Measurements from ENCODE around the gene PNKD.

PNKD gene

DNA sequence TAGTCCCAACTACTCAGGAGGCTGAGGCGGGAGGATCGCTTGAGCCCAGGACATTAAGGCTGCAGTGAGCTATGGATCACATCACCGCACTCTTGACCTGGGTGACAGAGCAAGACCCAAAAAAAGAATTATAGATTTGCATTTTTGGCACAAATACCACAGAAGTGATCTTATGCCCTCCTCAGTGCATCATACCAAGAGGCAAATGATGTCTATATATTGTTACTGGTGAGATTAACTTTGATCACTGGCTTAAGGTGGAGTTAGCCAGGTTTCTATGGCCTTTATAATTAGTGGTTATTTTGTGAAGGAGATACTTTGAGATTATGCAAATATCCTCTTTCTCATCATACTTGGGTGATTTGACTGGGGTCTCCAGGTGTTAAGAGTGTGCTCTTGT, 64.2 kb downstream of the PNKD start:
- peaks cover 1% of the 10 kb centered on the region for H3K79me1 ChIP-seq (ENCODE audit: low read depth, low read length)
- H2BK5ac ChIP-seq (ENCODE audit: low read length), result no peak overlapping the region
- H3K4me2 ChIP-seq (ENCODE audit: insufficient read depth, low read length, poor library complexity, severe bottlenecking), result no peak overlapping the region
- WGBS, 2 donors (ENCODE audit: extremely low coverage in 2 of 2, insufficient read length in 2 of 2, insufficient replicate concordance in 1 of 2), result no CpG with 5 or more reads among the region's 3 CpGs
- no peak overlapping the region for H2BK12ac ChIP-seq (ENCODE audit: low read length)
- H3K14ac ChIP-seq (ENCODE audit: low read length), result no peak overlapping the region
- H3K4me3 ChIP-seq (ENCODE audit: low read length in 2 of 2), result no peak overlapping the region
- H2BK120ac ChIP-seq (ENCODE audit: low read depth, low read length), result no peak overlapping the region
- H3K27ac ChIP-seq (replicated peaks; ENCODE audit: low read length), result no peak overlapping the region
- no peak overlapping the region for H3K4ac ChIP-seq (ENCODE audit: low read length)
- H3K36me3 ChIP-seq (replicated peaks in 1 of 2; ENCODE audit: control insufficient read depth in 2 of 2, insufficient read depth in 2 of 2, low read length in 2 of 2), result no peaks in the 10 kb centered on the region
- no peak overlapping the region for H3K23ac ChIP-seq (ENCODE audit: low read depth, low read length, poor library complexity)
- H3K9ac ChIP-seq (ENCODE audit: low read depth, low read length, poor library complexity), result no peak overlapping the region
- no peak overlapping the region for H4K91ac ChIP-seq (ENCODE audit: low read depth, low read length, poor library complexity)
- peaks cover 0 to 31% (median 0%) of the 10 kb centered on the region in 3 experiments for H3K27me3 ChIP-seq (ENCODE audit: control insufficient read depth in 3 of 3, insufficient read depth in 3 of 3, low read depth in 1 of 3, low read length in 3 of 3)
- H4K8ac ChIP-seq (ENCODE audit: low read depth, low read length), result no peak overlapping the region
- peaks cover 0 to 6% of the 10 kb centered on the region in 2 donors for H3K4me1 ChIP-seq (ENCODE audit: control insufficient read depth in 2 of 2, insufficient read depth in 1 of 2, low read depth in 1 of 2, low read length in 2 of 2)
- H2AK5ac ChIP-seq (ENCODE audit: low read depth, low read length), result no peak overlapping the region
- H2AFZ ChIP-seq (ENCODE audit: low read length), result no peak overlapping the region
- no peak overlapping the region for H3K18ac ChIP-seq (ENCODE audit: low read length)
- no peak overlapping the region for H2BK15ac ChIP-seq (ENCODE audit: low read length)
- no peak for DNase-seq (ENCODE audit: low spot score)
- no peaks in the 10 kb centered on the region for H3K9me3 ChIP-seq (replicated peaks in 1 of 2; ENCODE audit: control insufficient read depth in 2 of 2, insufficient read depth in 1 of 2, low read depth in 1 of 2, low read length in 2 of 2)

DNA sequence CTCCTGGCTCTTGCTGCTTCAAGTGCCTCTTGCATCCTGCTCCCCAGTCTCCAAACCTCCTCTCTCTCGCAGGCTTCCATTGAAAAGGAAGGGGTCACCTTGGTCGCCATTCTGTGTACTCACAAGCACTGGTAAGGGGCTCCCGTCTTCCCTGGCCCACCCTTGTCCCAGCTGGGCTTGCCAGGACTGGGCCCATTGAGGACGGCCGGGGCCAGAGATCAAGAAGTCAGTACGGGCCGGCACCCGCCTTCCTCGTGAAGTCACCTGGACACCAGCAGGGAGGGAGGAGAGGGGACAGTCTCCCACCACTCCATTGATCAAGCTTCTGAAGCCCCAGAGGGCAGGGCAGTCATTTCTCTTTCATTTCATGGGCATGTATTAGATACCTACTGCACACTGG, 70.3 kb downstream of the PNKD start:
- Histone ChIP-seq H2BK120ac (ENCODE audit: low read depth, low read length) (peak overlapping the region; percentile 82), H3K27me3 (ENCODE audit: control insufficient read depth in 3 of 3, insufficient read depth in 3 of 3, low read depth in 1 of 3, low read length in 3 of 3) (peaks cover 0 to 19% (median 0%) of the 10 kb centered on the region in 3 experiments), H3K9me3 (replicated peaks in 1 of 2; ENCODE audit: control insufficient read depth in 2 of 2, insufficient read depth in 1 of 2, low read depth in 1 of 2, low read length in 2 of 2) (no peaks in the 10 kb centered on the region), H3K18ac (ENCODE audit: low read length) (peak overlapping the region; percentile 77), H3K79me1 (ENCODE audit: low read depth, low read length) (peaks cover 1% of the 10 kb centered on the region), H2BK12ac (ENCODE audit: low read length) (no peak overlapping the region), H3K4me1 (ENCODE audit: control insufficient read depth in 2 of 2, insufficient read depth in 1 of 2, low read depth in 1 of 2, low read length in 2 of 2) (peaks cover 2 to 4% of the 10 kb centered on the region in 2 donors), H2AK5ac (ENCODE audit: low read depth, low read length) (peak overlapping the region; percentile 61), H3K14ac (ENCODE audit: low read length) (no peak overlapping the region), H3K4ac (ENCODE audit: low read length) (no peak overlapping the region), H4K8ac (ENCODE audit: low read depth, low read length) (no peak overlapping the region), H3K23ac (ENCODE audit: low read depth, low read length, poor library complexity) (no peak overlapping the region), H3K27ac (replicated peaks; ENCODE audit: low read length) (no peak overlapping the region), H3K9ac (ENCODE audit: low read depth, low read length, poor library complexity) (no peak overlapping the region), H3K36me3 (replicated peaks in 1 of 2; ENCODE audit: control insufficient read depth in 2 of 2, insufficient read depth in 2 of 2, low read length in 2 of 2) (peaks cover 0 to 2% of the 10 kb centered on the region in 2 donors), H3K4me3 (ENCODE audit: low read length in 2 of 2) (no peak overlapping the region), H2BK5ac (ENCODE audit: low read length) (peak overlapping the region; percentile 20), H3K4me2 (ENCODE audit: insufficient read depth, low read length, poor library complexity, severe bottlenecking) (no peak overlapping the region), H2AFZ (ENCODE audit: low read length) (no peak overlapping the region), H2BK15ac (ENCODE audit: low read length) (no peak overlapping the region), H4K91ac (ENCODE audit: low read depth, low read length, poor library complexity) (no peak overlapping the region)
- no peak for DNase-seq (ENCODE audit: low spot score)
- no CpG with 5 or more reads among the region's 9 CpGs for WGBS, 2 donors (ENCODE audit: extremely low coverage in 2 of 2, insufficient read length in 2 of 2, insufficient replicate concordance in 1 of 2)

DNA sequence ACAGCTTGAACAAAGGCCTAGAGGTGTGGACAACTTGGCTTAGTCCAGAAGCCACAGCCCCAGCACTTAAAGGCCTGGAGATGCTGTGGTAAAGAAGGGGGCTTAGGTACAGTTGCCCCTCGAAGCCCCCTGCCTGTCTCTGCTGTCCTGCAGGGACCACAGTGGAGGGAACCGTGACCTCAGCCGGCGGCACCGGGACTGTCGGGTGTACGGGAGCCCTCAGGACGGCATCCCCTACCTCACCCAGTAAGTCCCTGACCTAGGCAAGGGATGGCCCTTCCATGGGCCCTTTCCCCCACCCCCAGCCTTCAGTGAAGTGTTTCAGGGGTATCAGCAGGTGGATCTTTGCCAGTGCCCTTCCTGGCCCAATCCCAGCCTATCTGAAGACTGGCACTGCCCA, 71.1 kb downstream of the PNKD start:
- H3K18ac ChIP-seq (ENCODE audit: low read length), result peak overlapping the region; percentile 77
- no peak overlapping the region for H4K91ac ChIP-seq (ENCODE audit: low read depth, low read length, poor library complexity)
- H3K4me2 ChIP-seq (ENCODE audit: insufficient read depth, low read length, poor library complexity, severe bottlenecking), result no peak overlapping the region
- no peak overlapping the region for H2BK5ac ChIP-seq (ENCODE audit: low read length)
- no CpG with 5 or more reads among the region's 8 CpGs for WGBS, 2 donors (ENCODE audit: extremely low coverage in 2 of 2, insufficient read length in 2 of 2, insufficient replicate concordance in 1 of 2)
- H2BK15ac ChIP-seq (ENCODE audit: low read length), result no peak overlapping the region
- no peak overlapping the region for H3K14ac ChIP-seq (ENCODE audit: low read length)
- no peak overlapping the region for H2AK5ac ChIP-seq (ENCODE audit: low read depth, low read length)
- peaks cover 0 to 2% of the 10 kb centered on the region in 2 donors for H3K36me3 ChIP-seq (replicated peaks in 1 of 2; ENCODE audit: control insufficient read depth in 2 of 2, insufficient read depth in 2 of 2, low read length in 2 of 2)
- no peak overlapping the region for H2BK12ac ChIP-seq (ENCODE audit: low read length)
- peaks cover 2 to 4% of the 10 kb centered on the region in 2 donors for H3K4me1 ChIP-seq (ENCODE audit: control insufficient read depth in 2 of 2, insufficient read depth in 1 of 2, low read depth in 1 of 2, low read length in 2 of 2)
- H3K23ac ChIP-seq (ENCODE audit: low read depth, low read length, poor library complexity), result peak overlapping the region; percentile 58
- H2BK120ac ChIP-seq (ENCODE audit: low read depth, low read length), result no peak overlapping the region
- H4K8ac ChIP-seq (ENCODE audit: low read depth, low read length), result no peak overlapping the region
- DNase-seq (ENCODE audit: low spot score), result no peak
- no peak overlapping the region for H3K9ac ChIP-seq (ENCODE audit: low read depth, low read length, poor library complexity)
- H3K79me1 ChIP-seq (ENCODE audit: low read depth, low read length), result peaks cover 1% of the 10 kb centered on the region
- no peak overlapping the region for H3K4ac ChIP-seq (ENCODE audit: low read length)
- no peaks in the 10 kb centered on the region for H3K9me3 ChIP-seq (replicated peaks in 1 of 2; ENCODE audit: control insufficient read depth in 2 of 2, insufficient read depth in 1 of 2, low read depth in 1 of 2, low read length in 2 of 2)
- H3K27ac ChIP-seq (replicated peaks; ENCODE audit: low read length), result no peak overlapping the region
- H2AFZ ChIP-seq (ENCODE audit: low read length), result no peak overlapping the region
- peaks cover 0 to 20% (median 0%) of the 10 kb centered on the region in 3 experiments for H3K27me3 ChIP-seq (ENCODE audit: control insufficient read depth in 3 of 3, insufficient read depth in 3 of 3, low read depth in 1 of 3, low read length in 3 of 3)
- H3K4me3 ChIP-seq (ENCODE audit: low read length in 2 of 2), result no peak overlapping the region

DNA sequence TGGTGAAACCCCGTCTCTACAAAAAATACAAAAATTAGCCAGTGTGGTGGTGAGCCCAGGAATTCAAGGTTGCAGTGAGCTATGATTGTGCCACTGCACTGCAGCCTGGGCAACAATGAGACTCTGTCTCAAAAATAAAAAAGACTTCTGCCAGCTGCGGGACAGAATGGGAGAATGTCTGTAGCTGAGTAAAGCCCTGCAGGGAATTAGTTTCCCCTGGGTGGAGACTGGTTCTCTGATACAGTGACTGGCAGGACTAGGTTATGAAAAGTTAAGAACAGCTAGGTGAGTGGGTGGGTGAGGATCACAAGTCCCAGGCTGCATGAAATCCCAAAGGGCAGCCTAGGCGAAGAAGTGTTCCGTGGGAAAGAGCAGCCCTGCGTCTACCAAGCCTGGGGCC, 72.5 kb downstream of the PNKD start:
- Histone ChIP-seq H2BK120ac (ENCODE audit: low read depth, low read length) (no peak overlapping the region), H3K4ac (ENCODE audit: low read length) (no peak overlapping the region), H4K91ac (ENCODE audit: low read depth, low read length, poor library complexity) (no peak overlapping the region), H3K27me3 (ENCODE audit: control insufficient read depth in 3 of 3, insufficient read depth in 3 of 3, low read depth in 1 of 3, low read length in 3 of 3) (peaks cover 0 to 20% (median 0%) of the 10 kb centered on the region in 3 experiments), H2AK5ac (ENCODE audit: low read depth, low read length) (no peak overlapping the region), H3K27ac (replicated peaks; ENCODE audit: low read length) (no peak overlapping the region), H2BK5ac (ENCODE audit: low read length) (no peak overlapping the region), H3K18ac (ENCODE audit: low read length) (no peak overlapping the region), H3K9me3 (replicated peaks in 1 of 2; ENCODE audit: control insufficient read depth in 2 of 2, insufficient read depth in 1 of 2, low read depth in 1 of 2, low read length in 2 of 2) (no peaks in the 10 kb centered on the region), H2BK15ac (ENCODE audit: low read length) (no peak overlapping the region), H3K9ac (ENCODE audit: low read depth, low read length, poor library complexity) (no peak overlapping the region), H3K4me3 (ENCODE audit: low read length in 2 of 2) (no peak overlapping the region), H3K4me1 (ENCODE audit: control insufficient read depth in 2 of 2, insufficient read depth in 1 of 2, low read depth in 1 of 2, low read length in 2 of 2) (peaks cover 2 to 4% of the 10 kb centered on the region in 2 donors), H3K4me2 (ENCODE audit: insufficient read depth, low read length, poor library complexity, severe bottlenecking) (no peak overlapping the region), H3K23ac (ENCODE audit: low read depth, low read length, poor library complexity) (no peak overlapping the region), H2BK12ac (ENCODE audit: low read length) (no peak overlapping the region), H3K79me1 (ENCODE audit: low read depth, low read length) (no peaks in the 10 kb centered on the region), H2AFZ (ENCODE audit: low read length) (no peak overlapping the region), H3K36me3 (replicated peaks in 1 of 2; ENCODE audit: control insufficient read depth in 2 of 2, insufficient read depth in 2 of 2, low read length in 2 of 2) (peaks cover 0 to 2% of the 10 kb centered on the region in 2 donors), H4K8ac (ENCODE audit: low read depth, low read length) (no peak overlapping the region), H3K14ac (ENCODE audit: low read length) (no peak overlapping the region)
- DNase-seq (ENCODE audit: low spot score), result no peak
- WGBS, 2 donors (ENCODE audit: extremely low coverage in 2 of 2, insufficient read length in 2 of 2, insufficient replicate concordance in 1 of 2), result no CpG with 5 or more reads among the region's 5 CpGs

All from neuronal stem cell (in vitro differentiated cells).